BE2C (cell line): ENCODE measurements around the gene SAE1. TPM values are rescaled to one million over a fixed set of nuclear protein-coding genes. Genes with fewer than 3 reads are reported as not detected.

ENCODE experiments used
- DNase-seq: peaks from one replicate; pipeline ENCODE4 v3.0.0-alpha.2; 2020
- H3K27me3 ChIP-seq: fragments of 250-450 bp; sonication (Bioruptor Pico); 2 replicates; pipeline ENCODE4 v1.5.1; 2020; ENCODE audit warnings: mild to moderate bottlenecking
- H3K36me3 ChIP-seq: fragments of 250-450 bp; sonication (Bioruptor Pico); 2 replicates; pipeline ENCODE4 v1.5.1; 2020; ENCODE audit warnings: mild to moderate bottlenecking
- H3K4me1 ChIP-seq: fragments of 250-450 bp; sonication (Bioruptor Pico); 2 replicates; pipeline ENCODE4 v1.5.1; 2020
- H3K4me3 ChIP-seq: 2 replicates; pipeline ENCODE4 v1.5.1; 2011; ENCODE audit warnings: low read depth, low read length
- H3K9me3 ChIP-seq: fragments of 250-450 bp; sonication (Bioruptor Pico); 2 replicates; pipeline ENCODE4 v1.5.1; 2020
- CTCF ChIP-seq: IDR thresholded peaks from 2 replicates; pipeline ENCODE4 v1.5.1; 2012; ENCODE audit warnings: mild to moderate bottlenecking, low read depth, low read length
- polyA plus RNA-seq: library from polyadenylated mRNA; unstranded; fragments of >200 nt; gene quantifications from one replicate; pipeline ENCODE4 v1.2.1, GENCODE V29; 2012; ENCODE audit warnings: low read depth, missing spikeins; ENCODE audit not compliant: insufficient read length, insufficient read depth

The SAE1 gene
- polyA plus RNA-seq = 148 TPM

- H3K4me1 ChIP-seq = peaks cover 2% of the 10 kb centered on the region; the same call in 1 of the 2 replicates
- H3K9me3 ChIP-seq = no peaks in the 10 kb centered on the region
- no peaks in the 10 kb centered on the region for H3K27me3 ChIP-seq
- peak; percentile 30; the same call in 1 of the 2 replicates for TF ChIP-seq CTCF
- peak; percentile 98 for DNase-seq
- H3K36me3 ChIP-seq = peaks cover 15% of the 10 kb centered on the region
- peak within 1 kb of the TSS; percentile 98 for H3K4me3 ChIP-seq
Observed at GRCh38 chr19:47130589-47131227, at the start of gene SAE1. SAE1 (plus strand) TSS chr19:47130835; CDS start chr19:47130931, 96 bp downstream.

GRCh38 chr19:47081095-47081494, 49.5 kb upstream of the SAE1 start:
- DNase-seq = no peak
- no peak for TF ChIP-seq CTCF
- no peaks in the 10 kb centered on the region for H3K4me1 ChIP-seq
- peaks cover 78% of the 10 kb centered on the region for H3K36me3 ChIP-seq
- H3K9me3 ChIP-seq = no peaks in the 10 kb centered on the region
- H3K4me3 ChIP-seq = no peak overlapping the region
- H3K27me3 ChIP-seq = no peaks in the 10 kb centered on the region

- no peak for DNase-seq
- Histone ChIP-seq H3K9me3 (no peaks in the 10 kb centered on the region), H3K4me3 (no peak overlapping the region), H3K27me3 (no peaks in the 10 kb centered on the region), H3K36me3 (peaks cover 73% of the 10 kb centered on the region), H3K4me1 (no peaks in the 10 kb centered on the region)
- no peak for TF ChIP-seq CTCF
Observed at GRCh38 chr19:47082493-47082892, 48.1 kb upstream of the SAE1 start.

GRCh38 chr19:47084879-47085439, 45.7 kb upstream of the SAE1 start:
- H3K4me3 ChIP-seq = no peak overlapping the region
- H3K36me3 ChIP-seq = peaks cover 79% of the 10 kb centered on the region
- no peaks in the 10 kb centered on the region for H3K4me1 ChIP-seq
- H3K9me3 ChIP-seq = no peaks in the 10 kb centered on the region
- no peaks in the 10 kb centered on the region for H3K27me3 ChIP-seq
- no peak for TF ChIP-seq CTCF
- DNase-seq = no peak

- H3K36me3 ChIP-seq = peaks cover 83% of the 10 kb centered on the region
- no peak for TF ChIP-seq CTCF
- no peaks in the 10 kb centered on the region for H3K9me3 ChIP-seq
Observed at GRCh38 chr19:47086280-47086679, 44.4 kb upstream of the SAE1 start.

GRCh38 chr19:47089767-47090350, 40.8 kb upstream of the SAE1 start:
- Histone ChIP-seq H3K4me1 (no peaks in the 10 kb centered on the region), H3K4me3 (no peak overlapping the region), H3K27me3 (no peaks in the 10 kb centered on the region), H3K9me3 (no peaks in the 10 kb centered on the region), H3K36me3 (peaks cover 85% of the 10 kb centered on the region)
- TF ChIP-seq CTCF = no peak
- no peak for DNase-seq

More at GRCh38 chr19:47086280-47086679, 44.4 kb upstream of the SAE1 start:
- DNase-seq = no peak
- Histone ChIP-seq H3K27me3 (no peaks in the 10 kb centered on the region), H3K4me1 (no peaks in the 10 kb centered on the region), H3K4me3 (no peak overlapping the region)
